CD4-positive, alpha-beta T cell treated with Interferon gamma for 1 hour (primary cell): ENCODE measurements around the gene RUSF1.
"Not testable (repeated sequence)": the region's sequence is repeated elsewhere in the genome, so short reads cannot be mapped to it uniquely, and the experiment has no call there.

Source experiments
- DNase-seq: peaks from one replicate; pipeline ENCODE4 v3.0.0-alpha.2; 2020

The RUSF1 gene

DNA sequence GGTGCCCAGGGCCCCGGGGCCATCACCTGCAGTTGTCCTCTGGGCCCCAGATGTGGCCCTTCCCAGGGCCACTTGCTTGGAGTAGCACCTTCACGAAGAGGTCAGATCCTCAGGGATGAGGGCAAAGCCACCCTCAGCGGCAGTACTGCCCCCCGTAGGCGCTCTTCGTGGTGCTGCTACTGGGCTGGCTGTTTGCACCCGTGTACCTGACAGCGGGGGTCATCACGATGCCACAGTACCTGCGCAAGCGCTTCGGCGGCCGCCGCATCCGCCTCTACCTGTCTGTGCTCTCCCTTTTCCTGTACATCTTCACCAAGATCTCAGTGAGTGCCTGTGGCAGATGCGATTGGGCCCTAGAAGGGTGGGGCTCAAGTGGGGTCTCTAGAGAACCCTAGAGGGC lies 22.6 kb downstream of the RUSF1 start:
- DNase-seq: no peak

DNA sequence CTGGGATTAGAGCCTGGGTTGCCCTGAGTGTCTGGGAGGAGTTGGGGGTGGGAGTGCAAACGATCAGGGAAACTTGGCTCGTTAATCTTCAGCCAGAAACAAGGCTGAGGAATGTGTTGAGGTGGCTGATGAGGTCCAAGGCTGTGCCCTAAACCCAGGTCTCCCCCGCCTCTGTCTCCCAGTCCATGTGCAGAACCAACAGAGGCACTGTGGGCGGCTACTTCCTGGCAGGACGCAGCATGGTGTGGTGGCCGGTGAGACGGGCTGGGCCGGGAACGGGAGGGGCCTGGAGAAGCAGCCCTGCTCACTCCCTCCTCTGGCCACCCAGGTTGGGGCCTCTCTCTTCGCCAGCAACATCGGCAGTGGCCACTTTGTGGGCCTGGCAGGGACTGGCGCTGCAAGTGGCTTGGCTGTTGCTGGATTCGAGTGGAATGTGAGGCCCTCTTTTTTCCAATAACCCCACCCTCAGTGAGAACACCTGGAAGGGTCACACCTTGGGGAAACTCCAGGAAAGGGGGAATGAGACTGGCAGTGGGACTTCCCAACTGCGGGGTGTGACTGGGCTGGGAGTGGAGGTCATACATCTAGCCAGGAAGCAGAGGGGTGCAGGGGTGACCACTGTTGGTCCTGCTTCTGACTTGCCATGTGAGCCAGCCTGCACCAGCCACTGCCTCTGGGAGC lies 23.6 kb downstream of the RUSF1 start:
- no peak for DNase-seq

DNA sequence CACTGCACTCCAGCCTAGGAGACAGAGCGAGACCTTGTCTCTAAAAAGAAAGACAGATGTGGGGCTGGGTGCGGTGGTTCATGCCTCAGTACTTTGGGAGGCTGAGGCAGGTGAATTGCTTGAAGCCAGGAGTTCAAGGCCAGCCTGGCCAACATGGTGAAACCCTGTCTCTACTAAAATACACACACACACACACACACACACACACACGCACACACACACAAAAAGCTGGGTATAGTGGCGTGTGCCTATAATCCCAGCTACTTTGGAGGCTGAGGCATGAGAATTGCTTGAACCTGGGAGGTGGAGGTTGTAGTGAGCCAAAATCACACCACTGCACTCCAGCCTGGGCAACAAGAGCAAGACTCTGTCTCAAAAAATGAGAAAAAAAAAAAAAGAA lies 24.1 kb downstream of the RUSF1 start:
- not testable (repeated sequence) for DNase-seq

DNA sequence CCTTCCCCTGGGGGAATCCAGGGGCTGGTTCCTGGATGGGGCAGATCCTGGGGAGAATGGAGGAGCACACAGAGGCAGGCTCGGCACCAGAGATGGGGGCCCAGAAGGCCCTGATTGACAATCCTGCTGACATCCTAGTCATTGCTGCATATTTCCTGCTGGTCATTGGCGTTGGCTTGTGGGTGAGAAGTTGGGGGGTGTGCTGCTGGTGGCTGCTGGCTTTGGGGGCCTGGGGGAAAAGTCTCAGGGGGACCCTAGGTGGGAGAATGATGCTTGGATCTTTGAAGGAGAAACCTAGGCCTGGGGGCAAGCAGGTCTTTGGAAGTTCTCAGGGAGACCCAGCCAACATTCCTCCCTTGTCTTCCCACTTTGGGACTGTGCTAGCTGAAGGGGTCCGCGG lies 25.1 kb downstream of the RUSF1 start, which contains the start of gene SLC5A2:
SLC5A2 (plus strand) TSS at position 43 of the 400 bp plus-strand sequence; CDS start at position 57, 14 bp downstream.
- no peak for DNase-seq

- no peak for DNase-seq
These were observed 27.2 kb downstream of the RUSF1 start for GRCh38 chr16:31480851-31481536.

- no peak for DNase-seq
These were observed 28.4 kb downstream of the RUSF1 start for GRCh38 chr16:31479751-31480150.

GRCh38 chr16:31478956-31479355 lies 29.2 kb downstream of the RUSF1 start:
- no peak for DNase-seq

DNA sequence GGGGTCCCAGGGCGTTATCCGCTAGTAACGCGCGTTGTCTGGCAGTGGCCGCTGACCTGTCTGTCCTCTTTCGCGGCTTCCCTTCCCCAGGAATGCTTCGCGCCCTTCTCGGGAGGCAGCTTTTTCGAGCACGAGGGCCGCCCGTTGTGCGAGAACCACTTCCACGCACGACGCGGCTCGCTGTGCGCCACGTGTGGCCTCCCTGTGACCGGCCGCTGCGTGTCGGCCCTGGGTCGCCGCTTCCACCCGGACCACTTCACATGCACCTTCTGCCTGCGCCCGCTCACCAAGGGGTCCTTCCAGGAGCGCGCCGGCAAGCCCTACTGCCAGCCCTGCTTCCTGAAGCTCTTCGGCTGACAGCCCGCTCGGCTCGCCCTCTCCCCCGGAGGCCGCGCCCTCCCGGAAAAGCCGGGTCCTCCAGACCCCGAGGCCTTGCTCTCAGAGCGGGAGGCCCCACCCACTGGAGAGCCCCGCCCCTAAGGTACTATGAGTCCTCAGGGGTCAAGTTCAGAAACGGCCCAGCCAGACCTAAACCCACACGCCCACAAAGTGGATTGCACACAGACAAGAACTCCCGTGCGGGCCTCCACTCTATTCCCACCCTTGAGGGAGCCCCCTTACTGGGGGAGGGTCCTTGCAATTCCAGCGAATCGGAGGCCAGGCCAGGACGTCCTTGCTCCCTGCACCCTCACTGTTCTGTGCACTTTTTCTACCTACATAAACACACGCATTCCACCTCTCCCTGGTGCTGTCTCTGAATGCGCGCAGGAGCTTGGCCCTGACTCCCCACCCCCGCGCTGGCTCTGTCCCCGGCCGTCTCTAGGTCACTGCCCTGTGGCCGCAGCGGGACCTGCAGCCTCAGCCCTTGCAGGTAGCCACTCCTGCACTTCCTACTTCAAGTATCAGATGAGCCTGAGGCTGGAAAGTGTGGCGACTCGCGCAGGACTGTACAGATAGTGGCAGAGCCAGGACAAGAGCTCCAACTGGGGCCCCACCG lies 30.7 kb downstream of the RUSF1 start:
- DNase-seq: peak; percentile 24

- peak; percentile 87 for DNase-seq
These were observed 31.6 kb downstream of the RUSF1 start for GRCh38 chr16:31476303-31477219.

- DNase-seq: peak; percentile 27
These were observed 32.3 kb downstream of the RUSF1 start for GRCh38 chr16:31475946-31476302.

GRCh38 chr16:31474773-31475738 lies 33.1 kb downstream of the RUSF1 start:
- DNase-seq: no peak

DNA sequence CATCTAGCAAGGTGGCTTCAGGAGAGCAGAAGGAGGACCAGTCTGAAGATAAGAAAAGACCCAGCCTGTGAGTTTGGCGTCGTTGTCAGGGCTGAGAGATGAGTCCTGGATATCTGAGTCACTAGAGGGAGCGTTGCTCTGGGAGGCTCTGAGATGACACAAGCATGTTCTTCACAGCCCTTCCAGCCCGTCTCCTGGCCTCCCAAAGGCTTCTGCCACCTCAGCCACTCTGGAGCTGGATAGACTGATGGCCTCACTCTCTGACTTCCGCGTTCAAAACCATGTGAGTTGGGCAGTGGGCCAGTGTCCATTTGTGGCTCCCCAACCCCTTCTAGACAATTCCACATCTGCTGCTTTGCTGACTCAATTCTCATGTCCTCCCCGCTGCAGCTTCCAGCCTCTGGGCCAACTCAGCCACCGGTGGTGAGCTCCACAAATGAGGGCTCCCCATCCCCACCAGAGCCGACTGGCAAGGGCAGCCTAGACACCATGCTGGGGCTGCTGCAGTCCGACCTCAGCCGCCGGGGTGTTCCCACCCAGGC lies 33.9 kb downstream of the RUSF1 start:
- no peak for DNase-seq

- DNase-seq: no peak
These were observed 34.8 kb downstream of the RUSF1 start for GRCh38 chr16:31473264-31473984.

DNA sequence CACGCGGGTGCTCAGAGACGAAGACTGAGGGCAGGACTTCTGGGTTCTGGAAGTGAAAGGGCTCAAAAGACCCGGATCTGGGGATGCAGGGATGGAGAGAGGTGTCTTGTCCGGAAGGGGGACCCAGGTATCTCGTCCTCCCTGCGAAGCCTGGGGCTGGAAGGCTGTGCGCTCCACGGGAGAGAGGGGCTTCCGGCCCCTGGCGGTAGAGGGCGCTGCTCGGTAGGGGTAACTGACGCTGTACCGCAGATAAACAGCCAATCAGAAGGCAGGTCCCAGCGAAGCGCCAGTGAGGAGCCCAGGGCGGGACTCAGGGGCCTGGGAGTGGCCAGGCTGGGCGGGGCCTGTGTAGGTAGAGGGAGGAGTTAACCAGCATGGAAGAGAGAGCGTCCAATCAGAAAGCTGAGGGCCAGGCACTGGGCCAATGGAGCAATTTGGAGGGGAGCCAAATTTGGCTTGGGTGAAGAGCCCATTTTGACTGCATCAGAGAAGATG lies 35.4 kb downstream of the RUSF1 start:
- peak; percentile 52 for DNase-seq

- no peak for DNase-seq
These were observed 36.1 kb downstream of the RUSF1 start, which contains the start of gene TGFB1I1 for GRCh38 chr16:31471875-31472708. Gene TGFB1I1, plus strand, starts transcription at chr16:31472152. Its CDS starts 37 bp downstream, at chr16:31472189.

DNA sequence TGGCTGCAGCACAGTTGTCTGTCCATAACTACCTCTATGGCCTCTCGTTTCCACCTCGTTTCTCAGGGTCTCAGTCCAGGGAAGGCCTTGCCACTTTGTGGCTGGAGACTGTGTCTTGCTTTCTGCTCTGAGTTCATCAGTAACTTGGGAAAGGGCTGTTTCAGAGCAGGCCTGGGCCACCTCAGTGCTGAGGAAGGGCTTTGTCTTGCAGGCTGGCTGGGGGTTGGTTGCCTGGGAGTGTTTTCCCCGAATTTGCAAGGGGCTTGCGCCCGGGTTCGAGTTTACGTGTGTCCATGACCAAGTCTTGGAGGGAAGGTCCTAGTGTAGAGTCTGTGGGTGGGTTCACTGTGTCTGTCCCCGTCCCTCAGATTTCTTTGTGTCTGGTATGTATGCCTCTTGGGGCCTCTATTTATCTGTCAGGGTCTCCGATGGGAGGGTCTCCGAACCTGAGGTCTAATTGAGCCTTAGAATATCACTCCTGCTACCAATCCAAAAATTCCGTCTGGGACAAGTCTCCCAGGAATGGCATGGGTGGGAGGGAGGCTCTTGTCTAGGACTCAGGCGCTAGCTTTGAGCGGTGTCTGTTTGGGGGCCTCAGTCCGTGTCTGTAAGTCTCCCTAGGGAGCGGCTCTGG lies 36.8 kb downstream of the RUSF1 start:
- DNase-seq: no peak

DNA sequence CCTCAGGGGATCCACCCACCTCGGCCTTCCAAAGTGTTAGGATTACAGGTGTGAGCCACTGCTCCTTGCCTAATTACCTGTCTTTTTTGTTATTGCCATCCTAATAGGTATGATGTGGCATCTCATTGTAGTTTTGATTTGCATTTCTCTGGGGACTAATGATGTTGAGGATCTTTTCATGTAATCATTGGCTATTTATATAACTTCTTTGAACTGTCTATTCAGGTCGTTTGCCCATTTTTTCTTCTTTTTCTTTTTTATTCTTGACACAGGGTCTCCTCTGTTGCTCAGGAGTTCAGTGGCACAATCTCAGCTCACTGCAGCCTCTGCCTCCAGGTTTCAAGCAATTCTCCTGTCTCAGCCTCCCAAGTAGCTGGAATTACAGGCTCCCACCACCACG lies 37.6 kb downstream of the RUSF1 start:
- DNase-seq: no peak

DNA sequence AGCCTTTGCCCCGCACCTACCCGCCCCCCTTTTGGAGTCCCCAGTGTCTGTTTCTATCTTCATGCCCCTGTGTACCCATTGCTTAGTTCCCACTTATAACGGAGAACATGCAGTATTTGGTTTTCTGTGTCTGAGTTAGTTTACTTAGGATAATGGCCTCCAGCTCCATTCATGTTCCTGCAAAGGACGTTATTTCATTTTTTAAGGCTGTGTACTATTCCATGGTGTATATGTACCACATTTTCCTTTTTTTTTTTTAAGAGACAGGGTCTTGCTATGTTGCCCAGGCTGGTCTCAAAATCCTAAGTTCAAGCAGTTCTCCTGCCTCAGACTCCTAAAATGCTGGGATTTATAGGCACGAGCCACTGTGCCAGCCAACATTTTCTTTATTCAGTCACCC lies 40.3 kb downstream of the RUSF1 start:
- no peak for DNase-seq
